IMR-90 (cell line): ENCODE results near the gene PIGU.

Experiments used
- CTCF ChIP-seq: conservative IDR thresholded peaks from 2 replicates; pipeline ENCODE4 v1.5.1; 2012; ENCODE audit warnings: mild to moderate bottlenecking, low read depth, low read length, improper control_type of control experiment
- MAFK ChIP-seq: IDR thresholded peaks from 2 replicates; pipeline ENCODE4 v1.6.1; 2012; ENCODE audit warnings: low read depth, low read length, improper control_type of control experiment
- MAZ ChIP-seq: IDR thresholded peaks from 2 replicates; pipeline ENCODE4 v1.6.1; 2012; ENCODE audit warnings: low read depth, mild to moderate bottlenecking, low read length, improper control_type of control experiment, moderate library complexity, borderline replicate concordance
- MXI1 ChIP-seq: IDR thresholded peaks from 2 replicates; pipeline ENCODE4 v1.6.1; 2012; ENCODE audit warnings: low read depth, mild to moderate bottlenecking, low read length, moderate library complexity, borderline replicate concordance
- NFE2L2 ChIP-seq: fragments of 150-350 bp; IDR thresholded peaks from 2 replicates; pipeline ENCODE4 v1.6.1; 2016; ENCODE audit warnings: low read depth, mild to moderate bottlenecking, low read length
- POLR2A ChIP-seq: IDR thresholded peaks from 2 replicates; pipeline ENCODE4 v1.6.1; 2012; ENCODE audit warnings: mild to moderate bottlenecking, low read depth, low read length

DNA sequence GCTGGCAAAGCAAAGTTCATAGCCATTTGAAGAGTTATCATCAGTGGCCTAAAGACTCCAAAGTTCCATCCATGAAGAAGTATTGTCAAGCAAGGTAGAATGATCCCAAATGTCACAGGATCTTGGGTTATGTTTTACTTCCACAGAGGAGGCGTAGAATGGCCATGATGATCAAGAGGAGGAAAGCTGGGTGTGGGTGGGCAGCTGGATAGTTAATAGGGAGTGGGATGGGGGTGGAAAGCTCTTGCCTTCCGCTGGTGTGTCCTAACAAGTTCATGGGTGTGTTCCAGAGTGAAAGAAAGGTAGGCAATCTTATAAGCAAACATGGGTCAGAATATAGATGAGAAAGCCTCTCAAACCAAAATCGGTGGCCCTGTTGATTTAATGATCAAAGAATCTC, 38.4 kb downstream of the PIGU start:
- TF ChIP-seq CTCF (no peak), MAFK (no peak), NFE2L2 (no peak), POLR2A (no peak), MAZ (no peak), MXI1 (no peak)
